ENCODE results near the gene ITK.

The ITK gene

GRCh38 chr5:157265714-157266285 lies 85.2 kb downstream of the ITK start, which contains the start of gene CYFIP2:
Gene CYFIP2, plus strand, starts transcription at chr5:157266123. Its CDS starts 19,239 bp downstream, at chr5:157285362.
- H3K27ac ChIP-seq = peak within 1 kb of the TSS; percentile 64 to 88
- TF ChIP-seq, protein P1, sequence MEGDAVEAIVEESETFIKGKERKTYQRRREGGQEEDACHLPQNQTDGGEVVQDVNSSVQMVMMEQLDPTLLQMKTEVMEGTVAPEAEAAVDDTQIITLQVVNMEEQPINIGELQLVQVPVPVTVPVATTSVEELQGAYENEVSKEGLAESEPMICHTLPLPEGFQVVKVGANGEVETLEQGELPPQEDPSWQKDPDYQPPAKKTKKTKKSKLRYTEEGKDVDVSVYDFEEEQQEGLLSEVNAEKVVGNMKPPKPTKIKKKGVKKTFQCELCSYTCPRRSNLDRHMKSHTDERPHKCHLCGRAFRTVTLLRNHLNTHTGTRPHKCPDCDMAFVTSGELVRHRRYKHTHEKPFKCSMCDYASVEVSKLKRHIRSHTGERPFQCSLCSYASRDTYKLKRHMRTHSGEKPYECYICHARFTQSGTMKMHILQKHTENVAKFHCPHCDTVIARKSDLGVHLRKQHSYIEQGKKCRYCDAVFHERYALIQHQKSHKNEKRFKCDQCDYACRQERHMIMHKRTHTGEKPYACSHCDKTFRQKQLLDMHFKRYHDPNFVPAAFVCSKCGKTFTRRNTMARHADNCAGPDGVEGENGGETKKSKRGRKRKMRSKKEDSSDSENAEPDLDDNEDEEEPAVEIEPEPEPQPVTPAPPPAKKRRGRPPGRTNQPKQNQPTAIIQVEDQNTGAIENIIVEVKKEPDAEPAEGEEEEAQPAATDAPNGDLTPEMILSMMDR (IDR thresholded peaks at IDR 0.05) = no peak
- peak within 1 kb of the TSS; percentile 100 for H3K4me3 ChIP-seq
- DNase-seq (ENCODE audit: low spot score) = no peak

GRCh38 chr5:157266286-157267007 lies 85.8 kb downstream of the ITK start:
- DNase-seq (ENCODE audit: low spot score) = no peak
- peak overlapping the region; percentile 64 to 88 for H3K27ac ChIP-seq
- H3K4me3 ChIP-seq = peak overlapping the region; percentile 100
- TF ChIP-seq, protein P1 (IDR thresholded peaks at IDR 0.05) = no peak

- peak overlapping the region; percentile 100 for H3K4me3 ChIP-seq
- TF ChIP-seq, protein P1 (IDR thresholded peaks at IDR 0.05) = no peak
- peak overlapping the region; percentile 64 to 88 for H3K27ac ChIP-seq
- no peak for DNase-seq (ENCODE audit: low spot score)
Measured at GRCh38 chr5:157267025-157267424, 86.4 kb downstream of the ITK start.

DNA sequence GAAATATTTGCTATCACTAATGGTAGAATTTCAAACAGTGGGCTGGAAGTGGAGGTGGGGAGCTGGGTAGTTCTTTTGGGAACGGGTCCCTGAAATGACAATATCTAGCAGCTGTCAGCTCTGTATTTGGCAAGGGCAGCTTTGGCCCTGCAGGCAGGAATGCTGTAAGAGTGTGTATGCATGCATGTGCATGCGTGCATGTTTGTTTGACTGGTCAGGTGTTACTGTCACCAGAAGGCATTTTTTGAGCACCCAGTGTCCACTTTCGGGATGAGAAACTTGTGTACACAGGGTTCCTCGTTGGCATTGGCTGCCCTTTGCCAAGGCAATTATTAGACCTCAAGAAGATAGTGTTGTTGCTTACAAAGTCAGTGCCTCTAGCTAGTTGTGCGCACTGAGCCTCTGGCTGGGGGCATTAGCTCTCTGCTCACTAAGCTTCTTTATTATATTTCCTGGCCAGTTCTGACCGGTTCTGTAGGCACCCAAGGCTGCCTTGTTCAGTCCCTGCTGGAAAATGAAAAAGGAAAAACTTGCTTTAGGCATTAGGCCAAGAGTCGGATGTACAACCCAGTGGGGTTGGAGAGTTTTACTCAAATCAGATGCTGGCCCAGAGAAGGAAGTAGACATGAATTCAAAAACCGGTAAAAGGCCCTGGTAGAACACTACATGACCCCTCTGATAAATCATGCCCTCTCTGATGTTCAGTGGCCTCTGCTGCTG lies 87.3 kb downstream of the ITK start:
- Histone ChIP-seq H3K4me3 (peak overlapping the region; percentile 100), H3K27ac (peak overlapping the region in 1 of 2 donors; percentile 88)
- no peak for DNase-seq (ENCODE audit: low spot score)
- TF ChIP-seq, protein P1 (IDR thresholded peaks at IDR 0.05) = no peak

GRCh38 chr5:157269165-157269671 lies 88.6 kb downstream of the ITK start:
- DNase-seq (ENCODE audit: low spot score) = no peak
- H3K27ac ChIP-seq = no peak overlapping the region
- no peak overlapping the region for H3K4me3 ChIP-seq
- TF ChIP-seq, protein P1 (IDR thresholded peaks at IDR 0.05) = no peak

- DNase-seq (ENCODE audit: low spot score) = no peak
- peak overlapping the region in 1 of 2 donors; percentile 14 for H3K27ac ChIP-seq
- TF ChIP-seq, protein P1 (IDR thresholded peaks at IDR 0.05) = no peak
- H3K4me3 ChIP-seq = no peak overlapping the region
Measured at GRCh38 chr5:157269761-157270272, 89.2 kb downstream of the ITK start.

All from coronary artery (tissue), 2 donors.